HEK293 (cell line): ENCODE data around the gene APOL5.

ENCODE experiments used
- GLI4 ChIP-seq: fragments of 450-650 bp; formaldehyde crosslinking; IDR thresholded peaks from 2 replicates; pipeline ENCODE4 v1.5.1; 2016; ENCODE audit warnings: missing biosample characterization, missing genetic modification characterization
- TCF7L2 ChIP-seq: IDR thresholded peaks from 2 replicates; pipeline ENCODE4 v1.6.1; 2011; ENCODE audit warnings: low read depth, mild to moderate bottlenecking, inconsistent platforms, low read length, moderate library complexity, borderline replicate concordance
- ZBTB1 ChIP-seq: fragments of 450-650 bp; formaldehyde crosslinking; IDR thresholded peaks from 2 replicates; pipeline ENCODE4 v1.5.1; 2016; ENCODE audit warnings: missing biosample characterization, missing genetic modification characterization
- ZNF157 ChIP-seq: fragments of 450-650 bp; formaldehyde crosslinking; IDR thresholded peaks from 2 replicates; pipeline ENCODE4 v1.5.1; 2016; ENCODE audit warnings: missing biosample characterization, missing genetic modification characterization
- ZNF174 ChIP-seq: fragments of 450-650 bp; formaldehyde crosslinking; IDR thresholded peaks from 2 replicates; pipeline ENCODE4 v1.5.0; 2017; ENCODE audit warnings: missing biosample characterization, mild to moderate bottlenecking, missing genetic modification characterization
- ZNF76 ChIP-seq: fragments of 450-650 bp; formaldehyde crosslinking; IDR thresholded peaks from 2 replicates; pipeline ENCODE4; 2016; ENCODE audit warnings: low read depth, missing biosample characterization, missing genetic modification characterization, borderline replicate concordance
- ZNF785 ChIP-seq: fragments of 450-650 bp; formaldehyde crosslinking; IDR thresholded peaks from 2 replicates; pipeline ENCODE4 v1.5.1; 2016; ENCODE audit warnings: missing biosample characterization, missing genetic modification characterization
- TF ChIP-seq, protein P1 (sequence below): fragments of 450-650 bp; formaldehyde crosslinking; IDR thresholded peaks from 2 replicates; pipeline ENCODE4 v1.5.1; 2016; ENCODE audit warnings: missing biosample characterization, missing genetic modification characterization
- TF ChIP-seq, protein P2 (sequence below): fragments of 450-650 bp; formaldehyde crosslinking; IDR thresholded peaks from 2 replicates; pipeline ENCODE4 v1.5.1; 2016; ENCODE audit warnings: missing biosample characterization, missing genetic modification characterization

DNA sequence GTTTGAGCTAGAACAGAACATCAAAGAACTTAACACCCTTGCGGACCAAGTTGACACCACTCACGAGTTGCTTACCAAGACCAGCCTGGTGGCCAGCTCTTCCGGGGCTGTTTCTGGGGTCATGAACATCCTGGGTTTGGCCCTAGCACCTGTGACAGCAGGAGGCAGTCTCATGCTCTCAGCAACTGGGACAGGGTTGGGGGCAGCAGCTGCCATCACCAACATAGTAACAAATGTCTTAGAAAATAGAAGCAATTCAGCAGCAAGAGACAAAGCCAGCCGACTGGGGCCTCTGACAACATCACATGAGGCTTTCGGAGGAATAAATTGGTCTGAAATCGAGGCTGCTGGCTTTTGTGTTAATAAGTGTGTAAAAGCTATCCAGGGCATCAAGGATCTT lies 8.7 kb downstream of the APOL5 start:
- no peak for TF ChIP-seq ZNF76 (tag by site-specific recombination)
- TF ChIP-seq, protein P1, sequence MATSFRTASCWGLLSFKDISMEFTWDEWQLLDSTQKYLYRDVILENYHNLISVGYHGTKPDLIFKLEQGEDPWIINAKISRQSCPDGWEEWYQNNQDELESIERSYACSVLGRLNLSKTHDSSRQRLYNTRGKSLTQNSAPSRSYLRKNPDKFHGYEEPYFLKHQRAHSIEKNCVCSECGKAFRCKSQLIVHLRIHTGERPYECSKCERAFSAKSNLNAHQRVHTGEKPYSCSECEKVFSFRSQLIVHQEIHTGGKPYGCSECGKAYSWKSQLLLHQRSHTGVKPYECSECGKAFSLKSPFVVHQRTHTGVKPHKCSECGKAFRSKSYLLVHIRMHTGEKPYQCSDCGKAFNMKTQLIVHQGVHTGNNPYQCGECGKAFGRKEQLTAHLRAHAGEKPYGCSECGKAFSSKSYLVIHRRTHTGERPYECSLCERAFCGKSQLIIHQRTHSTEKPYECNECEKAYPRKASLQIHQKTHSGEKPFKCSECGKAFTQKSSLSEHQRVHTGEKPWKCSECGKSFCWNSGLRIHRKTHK (tag by site-specific recombination): no peak
- TF ChIP-seq TCF7L2: no peak
- no peak for TF ChIP-seq ZNF157 (tag by site-specific recombination)
- no peak for TF ChIP-seq GLI4 (tag by site-specific recombination)
- no peak for TF ChIP-seq ZBTB1 (tag by site-specific recombination)
- TF ChIP-seq, protein P2, sequence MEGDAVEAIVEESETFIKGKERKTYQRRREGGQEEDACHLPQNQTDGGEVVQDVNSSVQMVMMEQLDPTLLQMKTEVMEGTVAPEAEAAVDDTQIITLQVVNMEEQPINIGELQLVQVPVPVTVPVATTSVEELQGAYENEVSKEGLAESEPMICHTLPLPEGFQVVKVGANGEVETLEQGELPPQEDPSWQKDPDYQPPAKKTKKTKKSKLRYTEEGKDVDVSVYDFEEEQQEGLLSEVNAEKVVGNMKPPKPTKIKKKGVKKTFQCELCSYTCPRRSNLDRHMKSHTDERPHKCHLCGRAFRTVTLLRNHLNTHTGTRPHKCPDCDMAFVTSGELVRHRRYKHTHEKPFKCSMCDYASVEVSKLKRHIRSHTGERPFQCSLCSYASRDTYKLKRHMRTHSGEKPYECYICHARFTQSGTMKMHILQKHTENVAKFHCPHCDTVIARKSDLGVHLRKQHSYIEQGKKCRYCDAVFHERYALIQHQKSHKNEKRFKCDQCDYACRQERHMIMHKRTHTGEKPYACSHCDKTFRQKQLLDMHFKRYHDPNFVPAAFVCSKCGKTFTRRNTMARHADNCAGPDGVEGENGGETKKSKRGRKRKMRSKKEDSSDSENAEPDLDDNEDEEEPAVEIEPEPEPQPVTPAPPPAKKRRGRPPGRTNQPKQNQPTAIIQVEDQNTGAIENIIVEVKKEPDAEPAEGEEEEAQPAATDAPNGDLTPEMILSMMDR (tag by site-specific recombination): no peak
- TF ChIP-seq ZNF785 (tag by site-specific recombination): no peak
- no peak for TF ChIP-seq ZNF174 (tag by site-specific recombination)
